OCI-LY1 (cell line): ENCODE data around the gene PCCB.
A peak's percentile ranks its signal among the peaks of the same experiment; 100 is the strongest.

Experiments
- H2AFZ ChIP-seq: fragments of 200-600 bp; sonication (generic), shearing (Covaris generic); 2 replicates; pipeline ENCODE4 v1.6.0; 2014; ENCODE audit warnings: antibody characterized with exemption, mild to moderate bottlenecking, low read length
- H3F3A ChIP-seq: fragments of 200-600 bp; sonication (generic), shearing (Covaris generic); 2 replicates; pipeline ENCODE4 v1.6.0; 2014; ENCODE audit warnings: mild to moderate bottlenecking, antibody characterized with exemption, low read length, moderate library complexity; ENCODE audit not compliant: insufficient read depth
- H3K27ac ChIP-seq: fragments of 200-600 bp; sonication (generic); 2 replicates; pipeline ENCODE4 v1.5.1; 2014; ENCODE audit warnings: low read length, mixed run types, mild to moderate bottlenecking, low read depth; ENCODE audit not compliant: poor library complexity, severe bottlenecking
- H3K27me3 ChIP-seq: fragments of 200-600 bp; sonication (generic); 2 replicates; pipeline ENCODE4 v1.6.0; 2014; ENCODE audit warnings: antibody characterized with exemption, mild to moderate bottlenecking, low read length, moderate library complexity; ENCODE audit not compliant: insufficient read depth
- H3K36me3 ChIP-seq: fragments of 200-600 bp; sonication (generic); 2 replicates; pipeline ENCODE4 v1.6.1; 2014; ENCODE audit warnings: mild to moderate bottlenecking, antibody characterized with exemption, low read length, moderate library complexity, mixed read lengths; ENCODE audit not compliant: insufficient read depth
- H3K4me1 ChIP-seq: fragments of 200-600 bp; sonication (generic); 2 replicates; pipeline ENCODE4 v1.5.1; 2014; ENCODE audit warnings: mild to moderate bottlenecking, low read length, moderate library complexity; ENCODE audit not compliant: insufficient read depth, severe bottlenecking
- H3K4me2 ChIP-seq: fragments of 200-600 bp; sonication (generic), shearing (Covaris generic); 2 replicates; pipeline ENCODE4 v1.6.1; 2014; ENCODE audit warnings: low read length
- H3K4me3 ChIP-seq: fragments of 200-600 bp; sonication (generic); 2 replicates; pipeline ENCODE4 v1.5.1; 2014; ENCODE audit warnings: low read length, low read depth, mild to moderate bottlenecking, mixed read lengths; ENCODE audit not compliant: poor library complexity, severe bottlenecking
- H3K79me2 ChIP-seq: fragments of 200-600 bp; shearing (Covaris generic); 2 replicates; pipeline ENCODE4 v1.6.1; 2016; ENCODE audit warnings: mixed run types, low read length, mixed read lengths; ENCODE audit not compliant: insufficient read depth
- H3K9ac ChIP-seq: fragments of 200-600 bp; sonication (generic), shearing (Covaris generic); 2 replicates; pipeline ENCODE4 v1.6.1; 2014; ENCODE audit warnings: mild to moderate bottlenecking, low read length, mixed read lengths
- H3K9me2 ChIP-seq: fragments of 200-600 bp; sonication (generic), shearing (Covaris generic); 2 replicates; pipeline ENCODE4 v1.6.1; 2014; ENCODE audit warnings: low read depth, mild to moderate bottlenecking, low read length, mixed read lengths
- H3K9me3 ChIP-seq: fragments of 200-600 bp; shearing (Covaris generic); 2 replicates; pipeline ENCODE4 v1.6.1; 2014; ENCODE audit warnings: low read length, mixed read lengths
- H4K20me1 ChIP-seq: fragments of 200-600 bp; sonication (generic), shearing (Covaris generic); 2 replicates; pipeline ENCODE4 v1.6.0; 2016; ENCODE audit warnings: mild to moderate bottlenecking, low read length; ENCODE audit not compliant: insufficient read depth
- CTCF ChIP-seq: fragments of 200-600 bp; sonication (generic), shearing (Covaris generic); IDR thresholded peaks from 2 replicates; pipeline ENCODE4 v1.5.1; 2017; ENCODE audit warnings: mild to moderate bottlenecking, antibody characterized with exemption, low read length, moderate library complexity, mixed read lengths
- EZH2 ChIP-seq: fragments of 200-600 bp; sonication (generic), shearing (Covaris generic); IDR thresholded peaks from 2 replicates; pipeline ENCODE4 v1.8.0; 2017; ENCODE audit warnings: borderline replicate concordance, mixed run types, mild to moderate bottlenecking, antibody characterized with exemption, low read length, moderate library complexity, mixed read lengths

The PCCB gene

GRCh38 chr3:136251511-136251910 lies 1.4 kb downstream of the PCCB start:
- H3K4me1 ChIP-seq: peaks cover 26% of the 10 kb centered on the region
- H3K27ac ChIP-seq: peak overlapping the region; percentile 85
- no peaks in the 10 kb centered on the region for H3K9me3 ChIP-seq
- H3K79me2 ChIP-seq: peaks cover 25% of the 10 kb centered on the region
- H3K27me3 ChIP-seq: no peaks in the 10 kb centered on the region
- H3K4me3 ChIP-seq: peak overlapping the region; percentile 60
- TF ChIP-seq CTCF (no peak), EZH2 (no peak)
- H4K20me1 ChIP-seq: no peaks in the 10 kb centered on the region
- 0 out of 2 replicates have a peak, but pooled peaks cover 3% of the 10 kb centered on the region for H3F3A ChIP-seq
- no peaks in the 10 kb centered on the region for H3K9me2 ChIP-seq
- H3K36me3 ChIP-seq: peaks cover 15% of the 10 kb centered on the region
- H3K4me2 ChIP-seq: peak overlapping the region; percentile 75
- no peak overlapping the region for H2AFZ ChIP-seq
- peak overlapping the region; percentile 56 for H3K9ac ChIP-seq

GRCh38 chr3:136255672-136256406 lies 5.7 kb downstream of the PCCB start:
- no peak overlapping the region for H2AFZ ChIP-seq
- no peaks in the 10 kb centered on the region for H3K9me3 ChIP-seq
- no peaks in the 10 kb centered on the region for H3K27me3 ChIP-seq
- no peaks in the 10 kb centered on the region for H3K9me2 ChIP-seq
- no peak for TF ChIP-seq CTCF
- peaks cover 17% of the 10 kb centered on the region for H3K4me1 ChIP-seq
- peaks cover 25% of the 10 kb centered on the region for H3K79me2 ChIP-seq
- H4K20me1 ChIP-seq: no peaks in the 10 kb centered on the region
- no peak overlapping the region for H3K4me2 ChIP-seq
- no peaks in the 10 kb centered on the region for H3F3A ChIP-seq
- H3K27ac ChIP-seq: no peak overlapping the region
- no peak overlapping the region for H3K9ac ChIP-seq
- H3K36me3 ChIP-seq: peaks cover 53% of the 10 kb centered on the region
- no peak overlapping the region for H3K4me3 ChIP-seq

GRCh38 chr3:136258199-136258598 lies 8.1 kb downstream of the PCCB start:
- Histone ChIP-seq H3K79me2 (peaks cover 7% of the 10 kb centered on the region; the same call in 1 of the 2 replicates), H3K4me3 (no peak overlapping the region), H3K27ac (no peak overlapping the region), H3K9me3 (no peaks in the 10 kb centered on the region), H3K4me1 (no peaks in the 10 kb centered on the region), H3K36me3 (peaks cover 74% of the 10 kb centered on the region), H3K27me3 (no peaks in the 10 kb centered on the region), H2AFZ (no peak overlapping the region), H4K20me1 (no peaks in the 10 kb centered on the region), H3F3A (no peaks in the 10 kb centered on the region), H3K9me2 (no peaks in the 10 kb centered on the region), H3K4me2 (no peak overlapping the region), H3K9ac (no peak overlapping the region)
- TF ChIP-seq EZH2 (no peak), CTCF (no peak)
